GM12801 (cell line): ENCODE measurements around the gene KLHL22.

Experiments
- CTCF ChIP-seq: IDR thresholded peaks from one replicate; pipeline ENCODE4 v1.5.1; 2011; ENCODE audit warnings: control low read depth; ENCODE audit not compliant: insufficient read length; ENCODE audit errors: extremely low read depth

KLHL22 gene

GRCh38 chr22:20438427-20438677 lies 57.2 kb downstream of the KLHL22 start:
- TF ChIP-seq CTCF, result no peak

GRCh38 chr22:20437613-20438426 lies 57.8 kb downstream of the KLHL22 start, which contains the start of gene SCARF2:
TSS of gene SCARF2 (minus strand) at chr22:20437825. CDS start at chr22:20437754, 71 bp downstream.
- no peak for TF ChIP-seq CTCF

GRCh38 chr22:20436768-20437612 lies 58.6 kb downstream of the KLHL22 start:
- TF ChIP-seq CTCF, result no peak

GRCh38 chr22:20436307-20436767 lies 59.3 kb downstream of the KLHL22 start:
- no peak for TF ChIP-seq CTCF

GRCh38 chr22:20435436-20436306 lies 59.9 kb downstream of the KLHL22 start:
- no peak for TF ChIP-seq CTCF

- TF ChIP-seq CTCF, result no peak
These were observed 60.8 kb downstream of the KLHL22 start for GRCh38 chr22:20434773-20435172.
